H1 (cell line): ENCODE data around the gene YWHAB. TPM values are rescaled to one million over a fixed set of nuclear protein-coding genes. Genes with fewer than 3 reads are reported as not detected.

Experiments
- CTCF ChIA-PET: fragments of 300-600 bp; sonication (Branson Sonifier 250); formaldehyde crosslinking; loops from one replicate; lab custom pipeline; 2021; ENCODE audit not compliant: partially characterized antibody; lab: Charles Lee
- POLR2A ChIA-PET: fragments of 300-600 bp; sonication (Branson Sonifier 250); formaldehyde crosslinking; loops from one replicate; lab custom pipeline; 2021; ENCODE audit warnings: inconsistent platforms; ENCODE audit not compliant: partially characterized antibody; lab: Charles Lee
- DNase-seq, 2 experiments: peaks; one replicate each; pipeline versions ENCODE4 v3.0.0 to v3.0.0-alpha.2; 2010 to 2022; ENCODE audit warnings: low spot score in 2 of 2, low read depth in 1 of 2, mixed read lengths in 1 of 2
- FAIRE-seq: peaks from 2 replicates; lab custom pipeline; 2011; peaks lifted over from hg19 to GRCh38; lab: Jason Lieb, UNC
- H2AFZ ChIP-seq: 2 replicates; pipeline ENCODE4 v1.8.1; 2012; ENCODE audit warnings: low read length, inconsistent platforms
- H2AK5ac ChIP-seq: 2 replicates; pipeline ENCODE4 v1.6.1; 2013; ENCODE audit warnings: low read depth, low read length
- H2BK120ac ChIP-seq: replicated peaks from 2 replicates; pipeline ENCODE3; 2013; ENCODE audit warnings: low read depth, low read length, inconsistent platforms
- H2BK12ac ChIP-seq: 2 replicates; pipeline ENCODE4 v1.6.1; 2013; ENCODE audit warnings: low read depth, low read length
- H2BK15ac ChIP-seq: 2 replicates; pipeline ENCODE4 v1.6.1; 2013; ENCODE audit warnings: low read length
- H2BK20ac ChIP-seq: 2 replicates; pipeline ENCODE4 v1.6.1; 2013; ENCODE audit warnings: low read length
- H2BK5ac ChIP-seq: 2 replicates; pipeline ENCODE4 v1.6.1; 2013; ENCODE audit warnings: low read depth, low read length
- H3K14ac ChIP-seq: 2 replicates; pipeline ENCODE4 v1.6.1; 2013; ENCODE audit warnings: inconsistent platforms; ENCODE audit not compliant: insufficient read length
- H3K18ac ChIP-seq: 2 replicates; pipeline ENCODE4 v1.6.1; 2013; ENCODE audit warnings: low read length; ENCODE audit errors: extremely low read depth
- H3K23ac ChIP-seq: 2 replicates; pipeline ENCODE4 v1.6.1; 2013; ENCODE audit warnings: inconsistent platforms; ENCODE audit not compliant: insufficient read length
- H3K23me2 ChIP-seq: 2 replicates; pipeline ENCODE4 v1.6.1; 2013; ENCODE audit warnings: low read depth, low read length
- H3K27ac ChIP-seq: 2 replicates; pipeline ENCODE4 v1.6.1; 2011; ENCODE audit warnings: low read depth, low read length, inconsistent platforms
- H3K27me3 ChIP-seq, 4 experiments: replicated peaks in 1 of 4; 1 replicate in 1 of 4; 2 replicates in 3 of 4; pipeline versions ENCODE4 v1.6.1 to v1.8.1; 2011 to 2013; ENCODE audit warnings: low read length in 3 of 4, mild to moderate bottlenecking in 3 of 4, inconsistent platforms in 2 of 4, mixed read lengths in 2 of 4, moderate library complexity in 1 of 4; ENCODE audit not compliant: control insufficient read depth in 3 of 4, insufficient read depth in 3 of 4; ENCODE audit errors: extremely low read depth in 1 of 4
- H3K36me3 ChIP-seq, 4 experiments: 2 replicates each; pipeline versions ENCODE4 v1.6.1 to v1.8.1; 2011 to 2013; ENCODE audit warnings: mild to moderate bottlenecking in 4 of 4, low read length in 3 of 4, moderate library complexity in 2 of 4, control low read depth in 1 of 4, inconsistent platforms in 1 of 4; ENCODE audit not compliant: insufficient read depth in 4 of 4, control insufficient read depth in 2 of 4
- H3K4ac ChIP-seq: replicated peaks from 2 replicates; pipeline ENCODE3; 2013; ENCODE audit warnings: low read length, low read depth, mixed read lengths, inconsistent platforms; ENCODE audit not compliant: insufficient read length
- H3K4me1 ChIP-seq, 4 experiments: replicated peaks in 1 of 4; 1 replicate in 1 of 4; 2 replicates in 3 of 4; pipeline versions ENCODE4 v1.6.1 to v1.8.1; 2011 to 2013; ENCODE audit warnings: low read length in 3 of 4, inconsistent platforms in 2 of 4, mixed read lengths in 1 of 4; ENCODE audit not compliant: insufficient read depth in 4 of 4, control insufficient read depth in 3 of 4
- H3K4me2 ChIP-seq, 2 experiments: 2 replicates each; pipeline versions ENCODE4 v1.6.1 to v1.8.1; 2011 to 2013; ENCODE audit warnings: low read depth in 2 of 2, low read length in 2 of 2, control low read depth in 1 of 2, inconsistent platforms in 1 of 2, mild to moderate bottlenecking in 1 of 2; ENCODE audit not compliant: insufficient read depth in 1 of 2
- H3K4me3 ChIP-seq, 4 experiments: fragments of 200-600, 300-600 bp in 1 of 4; sonication (generic), shearing (Covaris generic), sonication (Bioruptor Twin) in 1 of 4; 2 replicates each; pipeline versions ENCODE4 v1.5.1 to v1.8.1; 2011 to 2016; ENCODE audit warnings: low read length in 4 of 4, low read depth in 3 of 4, control low read depth in 2 of 4, inconsistent platforms in 2 of 4, mild to moderate bottlenecking in 2 of 4, mixed read lengths in 1 of 4, moderate library complexity in 1 of 4; ENCODE audit not compliant: insufficient read depth in 2 of 4; ENCODE audit errors: extremely low read depth in 1 of 4
- H3K56ac ChIP-seq: replicated peaks from 2 replicates; pipeline ENCODE3; 2013; ENCODE audit warnings: low read depth, mild to moderate bottlenecking, mixed read lengths, low read length, inconsistent platforms; ENCODE audit not compliant: insufficient read length
- H3K79me1 ChIP-seq: 2 replicates; pipeline ENCODE4 v1.6.1; 2013; ENCODE audit warnings: low read depth, low read length, control low read depth
- H3K79me2 ChIP-seq, 2 experiments: 2 replicates each; pipeline versions ENCODE4 v1.6.1 to v1.8.1; 2012 to 2013; ENCODE audit warnings: low read length in 2 of 2, mild to moderate bottlenecking in 2 of 2, inconsistent platforms in 1 of 2; ENCODE audit not compliant: insufficient read depth in 2 of 2, control insufficient read depth in 1 of 2
- H3K9ac ChIP-seq, 4 experiments: replicated peaks in 1 of 4; 1 replicate in 1 of 4; 2 replicates in 3 of 4; pipeline versions ENCODE4 v1.6.1 to v1.8.1; 2011 to 2013; ENCODE audit warnings: low read depth in 3 of 4, low read length in 3 of 4, control low read depth in 2 of 4, mild to moderate bottlenecking in 2 of 4, moderate library complexity in 2 of 4, inconsistent platforms in 1 of 4; ENCODE audit errors: extremely low read depth in 1 of 4
- H3K9me3 ChIP-seq, 2 experiments: 2 replicates each; pipeline versions ENCODE4 v1.6.1 to v1.8.1; 2012 to 2013; ENCODE audit warnings: mild to moderate bottlenecking in 2 of 2, moderate library complexity in 2 of 2, control low read depth in 1 of 2, inconsistent platforms in 1 of 2, low read depth in 1 of 2, low read length in 1 of 2, mixed read lengths in 1 of 2; ENCODE audit not compliant: insufficient read depth in 2 of 2
- H4K20me1 ChIP-seq, 2 experiments: replicated peaks in 1 of 2; 2 replicates each; pipeline versions ENCODE3 to v1.8.1; 2011 to 2013; ENCODE audit warnings: inconsistent platforms in 2 of 2, low read length in 2 of 2, mild to moderate bottlenecking in 1 of 2; ENCODE audit not compliant: insufficient read depth in 2 of 2, control insufficient read depth in 1 of 2
- H4K5ac ChIP-seq: 2 replicates; pipeline ENCODE4 v1.6.1; 2013; ENCODE audit warnings: low read length, low read depth, mixed read lengths, inconsistent platforms; ENCODE audit not compliant: insufficient read length
- H4K8ac ChIP-seq: 2 replicates; pipeline ENCODE4 v1.8.0; 2013; ENCODE audit warnings: mild to moderate bottlenecking, moderate library complexity, low read length, inconsistent platforms; ENCODE audit not compliant: insufficient read depth; ENCODE audit errors: extremely low read depth
- H4K91ac ChIP-seq: replicated peaks from 2 replicates; pipeline ENCODE3; 2013; ENCODE audit warnings: low read length, mixed read lengths, inconsistent platforms; ENCODE audit not compliant: insufficient read length
- CEBPB ChIP-seq: IDR thresholded peaks from 2 replicates; pipeline ENCODE4 v1.6.1; 2012; ENCODE audit warnings: low read depth, low read length
- E2F6 ChIP-seq: IDR thresholded peaks from 2 replicates; pipeline ENCODE4 v1.6.1; 2012; ENCODE audit warnings: inconsistent platforms
- EP300 ChIP-seq, 2 experiments: IDR thresholded peaks; 1 replicate in 1 of 2; 2 replicates in 1 of 2; pipeline ENCODE4 v1.6.1; 2011 to 2012; ENCODE audit warnings: low read depth in 2 of 2, low read length in 2 of 2, mild to moderate bottlenecking in 2 of 2, borderline replicate concordance in 1 of 2, inconsistent platforms in 1 of 2, moderate library complexity in 1 of 2
- EZH2 ChIP-seq: fragments of 200-600 bp; sonication (generic); IDR thresholded peaks from 2 replicates; pipeline ENCODE4 v1.7.1; 2012; ENCODE audit warnings: low read depth, mild to moderate bottlenecking, moderate library complexity, low read length, inconsistent platforms; ENCODE audit not compliant: severe bottlenecking
- GTF2F1 ChIP-seq: IDR thresholded peaks from 2 replicates; pipeline ENCODE4 v1.6.1; 2012; ENCODE audit warnings: low read depth, low read length, improper control_type of control experiment, borderline replicate concordance
- HDAC6 ChIP-seq: IDR thresholded peaks from one replicate; pipeline ENCODE4 v1.7.1; 2012; ENCODE audit warnings: low read depth, mild to moderate bottlenecking, inconsistent platforms, low read length, moderate library complexity
- RAD21 ChIP-seq, 2 experiments: IDR thresholded peaks in 1 of 2; conservative IDR thresholded peaks in 1 of 2; 2 replicates each; pipeline ENCODE4 v1.6.1; 2011; ENCODE audit warnings: low read depth in 2 of 2, low read length in 2 of 2, improper control_type of control experiment in 1 of 2, inconsistent platforms in 1 of 2, mild to moderate bottlenecking in 1 of 2, moderate library complexity in 1 of 2
- RBBP5 ChIP-seq: IDR thresholded peaks from 2 replicates; pipeline ENCODE4 v1.7.1; 2012; ENCODE audit warnings: low read depth, mild to moderate bottlenecking, inconsistent platforms, low read length, moderate library complexity, borderline replicate concordance
- RXRA ChIP-seq: IDR thresholded peaks from 2 replicates; pipeline ENCODE4 v1.6.1; 2011; ENCODE audit warnings: low read depth, mild to moderate bottlenecking, low read length, moderate library complexity; ENCODE audit not compliant: insufficient read depth
- SRF ChIP-seq: IDR thresholded peaks from 2 replicates; pipeline ENCODE4 v1.6.1; 2011; ENCODE audit warnings: mild to moderate bottlenecking, low read depth, low read length, moderate library complexity
- USF2 ChIP-seq: IDR thresholded peaks from 2 replicates; pipeline ENCODE4 v1.6.1; 2011; ENCODE audit warnings: low read length, improper control_type of control experiment
- WGBS, 2 experiments: shearing (Covaris generic) in 1 of 2; methylation state at CpG; one replicate each; pipeline versions ENCODE4 v1.1.6 to v1.1.7; 2013 to 2015; ENCODE audit warnings: low lambda C conversion rate in 2 of 2, mixed read lengths in 2 of 2, inconsistent platforms in 1 of 2, low coverage in 1 of 2, missing lambda C conversion rate in 1 of 2; ENCODE audit not compliant: insufficient replicate concordance in 2 of 2, insufficient coverage in 1 of 2, insufficient read length in 1 of 2; ENCODE audit errors: extremely low coverage in 1 of 2, missing lambda C conversion rate in 1 of 2; 5-methylcytosine and 5-hydroxymethylcytosine counted together
- polyA plus RNA-seq, 7 experiments: library from polyadenylated mRNA; depleted of rRNA in 3 of 7; stranded (reverse) in 5 of 7; unstranded in 2 of 7; fragments of >200 nt in 5 of 7; fragments of 200-250 nt in 2 of 7; gene quantifications; 1 replicate in 5 of 7; 2 replicates in 1 of 7; 4 replicates in 1 of 7; pipeline versions ENCODE4 v1.2.1 to v1.2.3, GENCODE V29; 2011 to 2013; ENCODE audit warnings: missing spikeins in 2 of 7, mixed read lengths in 2 of 7
- total RNA-seq: library from RNA; stranded (reverse); fragmentation: NEBNext Ultra II Directional; extraction: Animal tissue kit (Norgen Biotek cat#: 25700); gene quantifications from 2 replicates; pipeline ENCODE4 v1.2.1, GENCODE V29; 2021

YWHAB gene
- total and polyA plus RNA-seq, 2 of the 8 experiments (the other 6 are each of a cell fraction or from before 2014, with no cell fraction given), result 72.9 to 256 TPM

GRCh38 chr20:44952731-44953130 lies 67.2 kb downstream of the YWHAB start:
- no peaks in the 10 kb centered on the region for H3K27me3 ChIP-seq
- POLR2A ChIA-PET, result interaction anchor here (0.6 to 4.0 kb wide), 6 partner anchors 7 to 52 kb away, joined by 3 to 33 read pairs (median 4); no protein-coding TSS in a partner anchor
- H2BK120ac ChIP-seq, result no peak overlapping the region
- H3K56ac ChIP-seq, result no peak overlapping the region
- H3K4me2 ChIP-seq, result no peak overlapping the region
- no peak overlapping the region for H2AK5ac ChIP-seq
- no peak overlapping the region for H3K4ac ChIP-seq
- no peaks in the 10 kb centered on the region for H3K23me2 ChIP-seq
- H3K36me3 ChIP-seq, result peaks cover 17 to 68% (median 57%) of the 10 kb centered on the region in 4 experiments
- H3K9ac ChIP-seq, result no peak overlapping the region
- H3K9me3 ChIP-seq, result no peaks in the 10 kb centered on the region
- no peak overlapping the region for H4K5ac ChIP-seq
- H2BK20ac ChIP-seq, result no peak overlapping the region
- H3K4me3 ChIP-seq, result no peak overlapping the region
- peaks cover 0 to 2% of the 10 kb centered on the region in 2 experiments; a peak in 1 of 4 replicates for H3K79me2 ChIP-seq
- FAIRE-seq, result no peak
- CTCF ChIA-PET, result interaction anchor here (3.1 kb wide), 1 partner anchor 10 kb away, joined by 25 read pairs; no protein-coding TSS in a partner anchor
- H3K23ac ChIP-seq, result no peak overlapping the region
- no peak overlapping the region for H2BK15ac ChIP-seq
- H3K4me1 ChIP-seq, result no peaks in the 10 kb centered on the region
- peaks cover 0 to 5% of the 10 kb centered on the region in 2 experiments for H4K20me1 ChIP-seq
- no peak overlapping the region for H2BK12ac ChIP-seq
- no peak overlapping the region for H2AFZ ChIP-seq
- DNase-seq, result no peak
- no peak overlapping the region for H4K8ac ChIP-seq
- H3K14ac ChIP-seq, result no peak overlapping the region
- H3K27ac ChIP-seq, result no peak overlapping the region
- H3K79me1 ChIP-seq, result peaks cover 2% of the 10 kb centered on the region
- no peak overlapping the region for H2BK5ac ChIP-seq
- WGBS, 2 experiments, result 82% methylated on average over 1 of the region's 1 CpG; no CpG with 5 or more reads in 1 of the 2 experiments
- no peak overlapping the region for H4K91ac ChIP-seq
- no peak overlapping the region for H3K18ac ChIP-seq
- TF ChIP-seq GTF2F1 (no peak), RAD21 (IDR thresholded peaks at IDR 0.05 in 1 of 2, conservative IDR thresholded peaks at IDR 0.05 in 1 of 2; ENCODE audit: low read depth in 2 of 2, low read length in 2 of 2) (no peak), HDAC6 (no peak), SRF (no peak), CEBPB (no peak), RXRA (no peak), E2F6 (no peak), RBBP5 (no peak), EP300 (IDR thresholded peaks at IDR 0.05; ENCODE audit: borderline replicate concordance in 1 of 2, low read depth in 2 of 2, low read length in 2 of 2) (no peak), EZH2 (no peak), USF2 (no peak)
